Natural killer cell treated with Interleukin-12 subunit alpha and Interleukin-12 subunit beta and Interleukin-15 and Interleukin-18, amount 100 ng/mL, for 72 hours (primary cell): Measurements from ENCODE around the gene KRT36. TPM values are rescaled to one million over a fixed set of nuclear protein-coding genes. Genes with fewer than 3 reads are reported as not detected.

Source experiments
- ATAC-seq, 2 donors: fragments of 150-1000 bp; cut with Tn5 transposase in 1 of 2; sonication (Bioruptor Pico), chemical (Tn5 transposase) in 1 of 2; 2 replicates each; pipeline ENCODE4 v1.10.0; 2021
- DNase-seq: peaks from one replicate; pipeline ENCODE4 v3.0.0; 2022; ENCODE audit warnings: low spot score
- H3K27ac Mint-ChIP-seq, 2 donors: 1 replicate in 1 of 2; 2 replicates in 1 of 2; pipeline ENCODE4 v1.8.0; 2022; ENCODE audit warnings: mixed read lengths in 2 of 2, mild to moderate bottlenecking in 1 of 2, moderate library complexity in 1 of 2
- H3K27me3 Mint-ChIP-seq, 2 donors: 1 replicate in 1 of 2; 2 replicates in 1 of 2; pipeline ENCODE4 v1.8.0; 2022; ENCODE audit warnings: mixed read lengths in 2 of 2
- H3K36me3 Mint-ChIP-seq: one replicate; pipeline ENCODE4 v1.8.0; 2022; ENCODE audit warnings: mixed read lengths
- H3K4me1 Mint-ChIP-seq, 2 donors: 1 replicate in 1 of 2; 2 replicates in 1 of 2; pipeline ENCODE4 v1.8.0; 2022; ENCODE audit warnings: low read depth in 2 of 2, mixed read lengths in 2 of 2, mild to moderate bottlenecking in 1 of 2
- H3K4me3 Mint-ChIP-seq: one replicate; pipeline ENCODE4 v1.8.0; 2022; ENCODE audit warnings: mixed read lengths
- H3K9me3 Mint-ChIP-seq: 2 replicates; pipeline ENCODE4 v1.8.0; 2022; ENCODE audit warnings: mixed read lengths
- total RNA-seq, 2 donors: library from RNA; stranded (reverse); gene quantifications; one replicate each; pipeline ENCODE4 v1.2.3, GENCODE V29; 2022

Gene KRT36
- total RNA-seq, 2 donors from 2014 or later = not detected

DNA sequence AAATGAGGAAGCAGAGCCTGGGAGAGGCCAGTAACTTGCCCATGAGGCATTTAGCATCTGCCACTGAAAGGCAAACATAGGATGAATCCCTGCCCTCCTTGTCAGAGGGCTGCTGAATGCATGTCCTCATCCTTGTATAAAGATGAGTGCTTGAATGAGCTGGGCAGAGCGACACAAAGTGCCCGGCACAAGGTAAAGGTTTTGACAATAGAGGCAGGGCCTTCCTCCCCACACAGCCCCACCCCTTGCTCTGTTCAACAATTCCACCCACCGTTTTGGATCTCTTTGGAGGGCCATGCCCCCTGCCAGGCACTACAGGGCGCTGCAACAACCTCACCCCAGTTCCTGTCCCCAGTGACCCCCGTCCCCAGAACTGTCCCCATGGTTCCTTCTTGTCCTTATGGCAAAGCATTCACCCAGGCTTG, 39.8 kb upstream of the KRT36 start:
- no peak overlapping the region for H3K27ac Mint-ChIP-seq
- ATAC-seq (no peak), DNase-seq (no peak)
- no peaks in the 10 kb centered on the region for H3K36me3 Mint-ChIP-seq
- no peaks in the 10 kb centered on the region for H3K9me3 Mint-ChIP-seq
- H3K4me1 Mint-ChIP-seq = peaks cover 0 to 3% of the 10 kb centered on the region in 2 donors
- H3K4me3 Mint-ChIP-seq = no peak overlapping the region
- H3K27me3 Mint-ChIP-seq = peaks cover 33 to 45% of the 10 kb centered on the region in 2 donors

GRCh38 chr17:41528959-41529353, 39.2 kb upstream of the KRT36 start:
- H3K4me1 Mint-ChIP-seq = peaks cover 0 to 3% of the 10 kb centered on the region in 2 donors
- H3K9me3 Mint-ChIP-seq = no peaks in the 10 kb centered on the region
- no peak overlapping the region for H3K27ac Mint-ChIP-seq
- no peaks in the 10 kb centered on the region for H3K36me3 Mint-ChIP-seq
- no peak for DNase-seq
- peaks cover 33 to 45% of the 10 kb centered on the region in 2 donors for H3K27me3 Mint-ChIP-seq
- ATAC-seq = no peak
- no peak overlapping the region for H3K4me3 Mint-ChIP-seq

DNA sequence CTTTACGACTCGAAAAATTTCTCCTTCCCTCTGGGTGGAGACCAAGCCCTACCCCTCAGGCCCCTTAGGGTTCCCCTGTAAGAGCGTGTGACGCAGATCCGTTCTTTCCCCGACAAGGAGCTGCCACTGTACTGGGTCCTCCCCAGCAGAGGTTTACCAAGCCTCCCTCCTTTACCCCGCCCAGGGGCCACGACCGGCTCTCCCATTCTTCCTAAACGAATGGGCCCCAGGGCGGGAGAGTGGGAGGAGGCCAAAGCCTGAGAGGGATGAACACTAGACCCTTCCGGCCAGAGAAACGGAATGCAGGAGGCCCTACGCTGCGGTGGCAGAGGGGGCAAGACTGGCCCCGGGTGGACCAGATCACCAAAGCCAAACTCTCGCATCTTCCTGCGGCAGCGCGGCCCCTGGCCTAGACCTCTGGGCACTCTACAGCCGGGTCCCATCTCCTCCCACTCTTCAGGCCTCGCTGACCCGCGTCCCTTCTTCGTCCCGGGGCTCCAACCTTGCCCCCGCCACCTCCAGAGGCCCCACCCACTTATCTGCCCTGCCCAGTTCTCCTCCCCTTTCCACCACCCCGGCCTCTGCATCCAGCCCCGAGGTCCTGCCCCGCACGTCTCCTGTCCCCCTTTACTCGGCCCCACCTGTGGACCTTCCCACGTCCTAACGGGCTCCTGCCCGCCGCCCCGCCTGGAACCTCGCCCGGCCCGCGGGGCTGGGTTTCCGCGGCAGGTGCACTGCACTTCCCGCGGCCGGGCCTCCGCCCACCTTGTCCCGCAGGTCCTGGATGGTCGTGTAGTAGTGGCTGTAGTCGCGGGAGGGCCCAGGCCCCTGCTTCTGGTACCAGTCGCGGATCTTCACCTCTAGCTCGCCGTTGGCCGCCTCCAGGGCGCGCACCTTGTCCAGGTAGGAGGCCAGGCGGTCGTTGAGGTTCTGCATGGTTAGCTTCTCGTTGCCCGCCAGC, 37.6 kb upstream of the KRT36 start:
- Mint-ChIP-seq H3K4me1 (peaks cover 0 to 3% of the 10 kb centered on the region in 2 donors), H3K36me3 (no peaks in the 10 kb centered on the region), H3K4me3 (no peak overlapping the region), H3K27ac (no peak overlapping the region), H3K9me3 (no peaks in the 10 kb centered on the region), H3K27me3 (peaks cover 21 to 31% of the 10 kb centered on the region in 2 donors)
- DNase-seq (no peak), ATAC-seq (no peak)

DNA sequence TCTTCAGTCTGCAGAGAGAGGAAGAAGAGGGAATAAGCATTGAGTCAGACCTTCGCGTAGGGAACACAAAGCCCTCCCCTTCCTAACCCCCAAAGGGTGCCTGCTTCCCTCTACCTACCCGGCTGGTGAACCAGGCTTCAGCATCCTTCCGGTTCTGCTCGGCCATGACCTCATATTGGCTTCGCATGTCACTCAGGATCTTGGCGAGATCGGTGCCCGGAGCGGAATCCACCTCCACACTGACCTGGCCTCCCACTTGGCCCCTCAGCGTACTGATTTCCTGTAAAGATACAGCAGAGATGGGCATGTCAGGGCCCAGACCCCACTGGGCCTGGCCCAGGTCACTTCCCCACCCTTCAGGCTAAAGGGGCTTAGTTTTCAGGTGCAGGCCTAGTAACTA, 34.6 kb upstream of the KRT36 start:
- H3K4me1 Mint-ChIP-seq = peaks cover 0 to 3% of the 10 kb centered on the region in 2 donors
- ATAC-seq (no peak), DNase-seq (no peak)
- no peak overlapping the region for H3K4me3 Mint-ChIP-seq
- H3K27me3 Mint-ChIP-seq = peaks cover 10 to 17% of the 10 kb centered on the region in 2 donors
- no peak overlapping the region for H3K27ac Mint-ChIP-seq
- H3K36me3 Mint-ChIP-seq = no peaks in the 10 kb centered on the region
- no peaks in the 10 kb centered on the region for H3K9me3 Mint-ChIP-seq

DNA sequence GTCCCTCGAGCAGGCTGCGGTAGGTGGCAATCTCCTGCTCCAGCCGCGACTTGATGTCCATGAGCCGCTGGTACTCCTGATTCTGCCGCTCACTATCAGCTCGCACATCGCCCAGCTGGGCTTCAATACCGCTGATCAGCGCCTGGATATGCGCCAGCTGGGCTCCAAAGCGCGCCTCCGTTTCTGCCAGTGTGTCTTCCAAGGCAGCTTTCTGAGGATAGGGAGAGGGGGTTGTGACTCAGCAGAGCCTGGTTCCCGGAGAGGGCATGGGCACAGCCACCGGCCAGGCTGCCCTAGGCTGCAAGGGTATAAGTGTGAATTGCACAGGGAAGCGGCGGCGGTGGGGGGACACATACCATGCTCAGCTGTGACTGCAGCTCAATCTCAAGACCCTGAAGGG, 34.1 kb upstream of the KRT36 start:
- no peak overlapping the region for H3K4me3 Mint-ChIP-seq
- H3K36me3 Mint-ChIP-seq = no peaks in the 10 kb centered on the region
- H3K4me1 Mint-ChIP-seq = peaks cover 0 to 3% of the 10 kb centered on the region in 2 donors
- no peak for DNase-seq
- H3K9me3 Mint-ChIP-seq = no peaks in the 10 kb centered on the region
- no peak overlapping the region for H3K27ac Mint-ChIP-seq
- no peak for ATAC-seq
- peaks cover 5 to 14% of the 10 kb centered on the region in 2 donors for H3K27me3 Mint-ChIP-seq

DNA sequence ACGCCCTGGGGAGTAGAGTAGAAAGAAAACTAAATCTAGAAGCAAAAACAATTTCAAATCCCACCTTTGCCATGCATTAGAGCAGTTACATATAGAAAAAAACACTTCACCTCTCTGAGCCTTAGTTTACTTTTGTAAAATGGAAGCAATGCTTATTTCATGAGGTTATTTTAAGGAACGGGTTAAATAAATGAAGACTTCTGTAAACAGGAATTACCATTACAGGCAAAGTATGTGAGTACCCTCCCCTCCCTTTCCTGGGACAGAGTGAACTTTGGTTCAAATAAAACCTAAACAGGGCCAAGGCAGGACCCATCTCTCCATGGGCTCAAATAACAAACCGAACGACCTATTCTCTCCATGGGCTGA, 33.5 kb upstream of the KRT36 start:
- no peak overlapping the region for H3K4me3 Mint-ChIP-seq
- H3K9me3 Mint-ChIP-seq = no peaks in the 10 kb centered on the region
- ATAC-seq (no peak), DNase-seq (no peak)
- no peaks in the 10 kb centered on the region for H3K36me3 Mint-ChIP-seq
- peaks cover 0 to 11% of the 10 kb centered on the region in 2 donors for H3K27me3 Mint-ChIP-seq
- no peaks in the 10 kb centered on the region for H3K4me1 Mint-ChIP-seq
- H3K27ac Mint-ChIP-seq = no peak overlapping the region

GRCh38 chr17:41522301-41523224, 32.9 kb upstream of the KRT36 start:
- no peak for DNase-seq
- Mint-ChIP-seq H3K9me3 (no peaks in the 10 kb centered on the region), H3K4me3 (no peak overlapping the region), H3K36me3 (no peaks in the 10 kb centered on the region), H3K4me1 (no peaks in the 10 kb centered on the region), H3K27me3 (peaks cover 0 to 11% of the 10 kb centered on the region in 2 donors), H3K27ac (no peak overlapping the region)
- no peak for ATAC-seq

DNA sequence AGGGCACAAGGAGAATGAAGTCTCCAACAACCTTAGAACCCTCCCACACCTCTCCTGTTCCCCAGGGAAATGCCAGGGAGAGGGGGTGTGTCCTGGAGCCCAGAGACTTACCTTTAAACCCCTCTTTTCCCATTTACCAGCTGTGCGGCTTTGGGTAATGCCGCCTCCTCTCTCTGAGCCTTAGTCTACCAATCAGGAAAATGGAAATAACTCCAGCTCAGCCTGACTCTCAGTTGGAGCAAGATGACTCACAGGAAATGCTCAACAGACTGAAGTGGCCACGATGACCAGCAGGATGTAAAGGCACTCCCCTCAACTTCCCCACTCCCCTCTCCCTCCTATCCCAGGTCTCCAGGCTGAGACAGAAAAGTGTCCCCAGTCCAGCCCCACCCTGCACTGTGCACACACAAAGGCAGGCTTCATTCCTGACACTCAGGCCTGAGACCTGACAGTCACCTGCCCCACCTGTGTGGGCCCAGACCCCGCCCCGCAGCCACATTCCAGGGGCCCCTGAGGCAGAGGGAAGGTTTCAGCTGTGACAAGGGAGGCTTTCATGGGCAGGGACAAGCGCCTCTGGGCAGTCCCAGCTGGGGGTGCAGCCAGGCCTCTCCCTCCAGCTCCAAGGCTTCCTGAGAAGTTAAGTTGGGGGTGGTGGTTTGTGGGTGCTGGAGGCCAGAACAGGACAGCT, 32.0 kb upstream of the KRT36 start:
- Mint-ChIP-seq H3K9me3 (no peaks in the 10 kb centered on the region), H3K27ac (no peak overlapping the region), H3K36me3 (no peaks in the 10 kb centered on the region), H3K4me3 (no peak overlapping the region), H3K4me1 (no peaks in the 10 kb centered on the region), H3K27me3 (peaks cover 0 to 3% of the 10 kb centered on the region in 2 donors)
- DNase-seq (no peak), ATAC-seq (no peak)

DNA sequence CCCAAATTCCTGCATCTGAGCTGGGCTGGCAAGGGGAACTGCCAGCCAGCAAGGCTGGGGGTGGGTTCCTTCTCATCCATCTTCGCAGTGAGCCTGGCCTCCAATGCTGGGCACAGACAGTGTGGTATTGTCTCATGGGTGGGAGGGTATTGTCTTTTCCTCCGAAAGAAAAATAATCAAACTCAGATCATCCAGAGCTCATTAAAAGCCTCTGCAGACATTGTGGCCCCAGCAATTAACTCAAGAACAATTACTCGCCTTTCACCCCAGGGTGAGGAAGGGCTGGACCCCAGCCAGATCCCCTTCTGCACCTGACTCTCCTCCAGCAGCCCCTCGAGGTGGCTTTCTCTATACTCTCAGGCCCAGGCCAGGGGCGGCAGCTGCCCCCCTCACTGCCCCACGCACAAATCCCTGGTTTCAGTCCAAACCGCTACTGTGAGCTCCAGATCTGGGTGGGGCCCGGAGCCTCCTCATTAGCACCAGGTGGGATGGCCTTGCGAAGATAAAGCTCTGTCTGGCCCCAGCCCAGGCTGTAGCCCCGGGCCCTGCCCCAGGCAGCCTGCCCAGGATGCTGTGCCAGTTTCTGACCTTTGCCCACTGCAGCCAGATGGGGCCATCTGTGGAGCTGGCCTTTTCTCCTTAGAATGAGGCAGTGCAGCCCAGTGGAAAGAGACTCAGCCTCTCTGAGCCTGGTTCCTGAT, 31.3 kb upstream of the KRT36 start:
- ATAC-seq = no peak
- no peak overlapping the region for H3K27ac Mint-ChIP-seq
- H3K27me3 Mint-ChIP-seq = peaks cover 0 to 6% of the 10 kb centered on the region in 2 donors
- no peaks in the 10 kb centered on the region for H3K36me3 Mint-ChIP-seq
- no peaks in the 10 kb centered on the region for H3K4me1 Mint-ChIP-seq
- H3K4me3 Mint-ChIP-seq = no peak overlapping the region
- no peak for DNase-seq
- no peaks in the 10 kb centered on the region for H3K9me3 Mint-ChIP-seq

GRCh38 chr17:41519501-41520224, 30.0 kb upstream of the KRT36 start:
- Mint-ChIP-seq H3K27ac (no peak overlapping the region), H3K9me3 (no peaks in the 10 kb centered on the region), H3K36me3 (no peaks in the 10 kb centered on the region), H3K4me3 (no peak overlapping the region), H3K4me1 (no peaks in the 10 kb centered on the region), H3K27me3 (peaks cover 0 to 2% of the 10 kb centered on the region in 2 donors)
- ATAC-seq = no peak
- DNase-seq = no peak

GRCh38 chr17:41518789-41519449, 29.2 kb upstream of the KRT36 start, which contains the start of gene KRT15:
TSS of gene KRT15 (minus strand) at chr17:41518890. CDS start at chr17:41518827, 63 bp downstream.
- no peaks in the 10 kb centered on the region for H3K36me3 Mint-ChIP-seq
- DNase-seq (no peak), ATAC-seq (no peak)
- no peaks in the 10 kb centered on the region for H3K9me3 Mint-ChIP-seq
- H3K27me3 Mint-ChIP-seq = peaks cover 0 to 2% of the 10 kb centered on the region in 2 donors
- H3K27ac Mint-ChIP-seq = no peak within 1 kb of the TSS
- H3K4me1 Mint-ChIP-seq = no peaks in the 10 kb centered on the region
- no peak within 1 kb of the TSS for H3K4me3 Mint-ChIP-seq

DNA sequence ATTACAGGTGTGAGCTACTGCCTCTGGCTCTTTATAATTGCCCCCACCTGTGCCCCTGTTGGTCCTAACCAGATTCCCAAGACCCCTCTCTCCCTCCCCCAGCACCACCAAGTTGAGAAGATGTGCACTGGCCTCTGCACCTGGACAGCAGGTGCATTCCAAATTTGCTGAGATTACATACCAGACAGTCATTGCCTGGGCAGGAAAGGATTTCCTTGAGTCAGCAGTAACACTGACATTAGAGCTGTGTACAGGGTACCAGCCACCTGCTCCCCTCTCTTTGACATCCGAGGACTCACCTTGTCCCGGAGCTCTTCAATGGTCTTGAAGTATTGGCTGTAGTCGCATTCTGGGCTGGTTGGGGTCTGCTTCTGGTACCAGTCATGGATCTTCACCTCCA, 28.3 kb upstream of the KRT36 start:
- Mint-ChIP-seq H3K27ac (no peak overlapping the region), H3K4me3 (no peak overlapping the region), H3K9me3 (no peaks in the 10 kb centered on the region), H3K27me3 (peaks cover 0 to 2% of the 10 kb centered on the region in 2 donors), H3K4me1 (no peaks in the 10 kb centered on the region), H3K36me3 (no peaks in the 10 kb centered on the region)
- ATAC-seq = no peak
- no peak for DNase-seq
